ENCODE results near the gene NUCB2.

Gene NUCB2

GRCh38 chr11:17333799-17334586 lies 57.5 kb downstream of the NUCB2 start:
- DNase-seq (ENCODE audit: low read depth): no peak

- no peak for DNase-seq (ENCODE audit: low read depth)
These were observed 66.7 kb downstream of the NUCB2 start for GRCh38 chr11:17343257-17343656.

GRCh38 chr11:17343907-17344306 lies 67.4 kb downstream of the NUCB2 start:
- DNase-seq (ENCODE audit: low read depth): peak; percentile 83

GRCh38 chr11:17347676-17348075 lies 71.1 kb downstream of the NUCB2 start:
- DNase-seq (ENCODE audit: low read depth): no peak

GRCh38 chr11:17350455-17351171 lies 74.1 kb downstream of the NUCB2 start:
- DNase-seq (ENCODE audit: low read depth): no peak

GRCh38 chr11:17351172-17351509 lies 74.6 kb downstream of the NUCB2 start:
- no peak for DNase-seq (ENCODE audit: low read depth)

- peak; percentile 63 for DNase-seq (ENCODE audit: low read depth)
These were observed 75.1 kb downstream of the NUCB2 start, which contains the start of gene NCR3LG1 for GRCh38 chr11:17351510-17352176. TSS of gene NCR3LG1 (plus strand) at chr11:17351800. CDS start at chr11:17351970, 170 bp downstream.

GRCh38 chr11:17352950-17353820 lies 76.6 kb downstream of the NUCB2 start:
- peak; percentile 82 for DNase-seq (ENCODE audit: low read depth)

- DNase-seq (ENCODE audit: low read depth): peak; percentile 13
These were observed 77.5 kb downstream of the NUCB2 start for GRCh38 chr11:17353821-17354600.

GRCh38 chr11:17354601-17354991 lies 78.1 kb downstream of the NUCB2 start:
- DNase-seq (ENCODE audit: low read depth): peak; percentile 76

- DNase-seq (ENCODE audit: low read depth): no peak
These were observed 90.0 kb downstream of the NUCB2 start for GRCh38 chr11:17366495-17366894.

- no peak for DNase-seq (ENCODE audit: low read depth)
These were observed 92.0 kb downstream of the NUCB2 start for GRCh38 chr11:17368551-17368950.

GRCh38 chr11:17369094-17369493 lies 92.6 kb downstream of the NUCB2 start:
- DNase-seq (ENCODE audit: low read depth): no peak

- no peak for DNase-seq (ENCODE audit: low read depth)
These were observed 93.2 kb downstream of the NUCB2 start for GRCh38 chr11:17369684-17370243.

- no peak for DNase-seq (ENCODE audit: low read depth)
These were observed 95.1 kb downstream of the NUCB2 start for GRCh38 chr11:17371614-17372013.

GRCh38 chr11:17375547-17375946 lies 99.0 kb downstream of the NUCB2 start:
- no peak for DNase-seq (ENCODE audit: low read depth)

- DNase-seq (ENCODE audit: low read depth): no peak
These were observed 100.0 kb downstream of the NUCB2 start for GRCh38 chr11:17376493-17376892.

GRCh38 chr11:17378655-17379054 lies 102.1 kb downstream of the NUCB2 start:
- no peak for DNase-seq (ENCODE audit: low read depth)

- no peak for DNase-seq (ENCODE audit: low read depth)
These were observed 103.0 kb downstream of the NUCB2 start for GRCh38 chr11:17379383-17380180.

- DNase-seq (ENCODE audit: low read depth): peak; percentile 76
These were observed 104.6 kb downstream of the NUCB2 start for GRCh38 chr11:17381156-17381555.
